ENCODE measurements around the gene RGL3. TPM values are rescaled to one million over a fixed set of nuclear protein-coding genes. Genes with fewer than 3 reads are reported as not detected.

Gene RGL3
- total and polyA plus RNA-seq, 4 donors: 2.4 to 19.8 (median 7.8) TPM

DNA sequence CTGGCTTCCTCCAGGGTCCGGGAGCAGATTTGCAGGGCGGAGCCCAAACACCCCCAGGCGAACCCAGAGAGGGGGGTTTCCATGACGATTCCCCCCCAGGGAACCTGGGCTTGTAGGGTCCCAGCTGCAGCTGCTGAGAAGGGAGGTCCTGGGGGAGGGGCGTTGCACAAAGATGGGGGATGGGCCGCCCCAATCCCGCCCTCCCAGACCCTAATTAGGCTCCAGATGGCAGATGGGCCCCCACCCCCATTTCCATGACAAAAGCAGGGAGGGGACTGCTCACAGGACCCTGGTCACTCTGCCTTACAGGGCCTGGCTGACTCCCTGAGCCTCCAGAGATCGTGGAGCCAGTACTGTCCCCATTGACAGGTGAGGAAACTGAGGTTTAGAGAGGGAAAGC lies 46.5 kb upstream of the RGL3 start:
- no peaks in the 10 kb centered on the region for H3K36me3 ChIP-seq (ENCODE audit: control insufficient read depth in 4 of 4, insufficient read depth in 3 of 4, low read depth in 1 of 4, low read length in 3 of 4)
- H3K4me3 ChIP-seq (ENCODE audit: low read depth in 1 of 3, low read length in 3 of 3): no peak overlapping the region
- no peaks in the 10 kb centered on the region for H3K9me3 ChIP-seq (ENCODE audit: control insufficient read depth in 4 of 4, low read length in 3 of 4)
- no peak for TF ChIP-seq JUND (IDR thresholded peaks at IDR 0.05)
- TF ChIP-seq RXRA (IDR thresholded peaks at IDR 0.05): no peak
- no peak for TF ChIP-seq REST (IDR thresholded peaks at IDR 0.05)
- no peak for TF ChIP-seq TAF1 (conservative IDR thresholded peaks at IDR 0.05)
- no peak for TF ChIP-seq SP1 (IDR thresholded peaks at IDR 0.05)
- TF ChIP-seq EGR1 (IDR thresholded peaks at IDR 0.05; ENCODE audit: low read depth in 2 of 2): no peak
- TF ChIP-seq, protein P1, sequence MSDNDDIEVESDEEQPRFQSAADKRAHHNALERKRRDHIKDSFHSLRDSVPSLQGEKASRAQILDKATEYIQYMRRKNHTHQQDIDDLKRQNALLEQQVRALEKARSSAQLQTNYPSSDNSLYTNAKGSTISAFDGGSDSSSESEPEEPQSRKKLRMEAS (IDR thresholded peaks at IDR 0.05): no peak
- TF ChIP-seq FOXA2 (IDR thresholded peaks at IDR 0.05): no peak
- no peak for TF ChIP-seq NR2F2 (IDR thresholded peaks at IDR 0.05)
- TF ChIP-seq CTCF (IDR thresholded peaks at IDR 0.05; ENCODE audit: low read depth, low read length, missing input control): no peak
- no peak for TF ChIP-seq HNF4A (conservative IDR thresholded peaks at IDR 0.05)
- no peak for TF ChIP-seq GABPA (IDR thresholded peaks at IDR 0.05 in 1 of 2, conservative IDR thresholded peaks at IDR 0.05 in 1 of 2)
- no peak for TF ChIP-seq RAD21 (IDR thresholded peaks at IDR 0.05)
- TF ChIP-seq FOXA1 (IDR thresholded peaks at IDR 0.05): no peak
- no peak for TF ChIP-seq YY1 (IDR thresholded peaks at IDR 0.05)
- TF ChIP-seq ZBTB33 (IDR thresholded peaks at IDR 0.05): no peak
- no peak for TF ChIP-seq ATF3 (IDR thresholded peaks at IDR 0.05)
- no peak for DNase-seq (ENCODE audit: low spot score)
- no peaks in the 10 kb centered on the region for H3K4me1 ChIP-seq (ENCODE audit: control insufficient read depth in 4 of 4, insufficient read depth in 4 of 4, low read length in 3 of 4)
- WGBS: 47% methylated on average over 8 of the region's 8 CpGs
- H3K27ac ChIP-seq (ENCODE audit: low read depth in 1 of 2, low read length in 2 of 2): no peak overlapping the region
- H3K27me3 ChIP-seq (ENCODE audit: control insufficient read depth in 4 of 4, insufficient read depth in 4 of 4, low read length in 3 of 4): no peaks in the 10 kb centered on the region
- H3K9ac ChIP-seq (ENCODE audit: low read depth in 1 of 2, low read length in 2 of 2): no peak overlapping the region

Data from liver (tissue), 9 donors.